CD14-positive monocyte (primary cell): ENCODE results near the gene CSNK1E. TPM values are rescaled to one million over a fixed set of nuclear protein-coding genes. Genes with fewer than 3 reads are reported as not detected.

Experiments used
- DNase-seq, 3 donors: peaks; one replicate each; pipeline ENCODE4 v3.0.0-alpha.2; 2011 to 2022
- H2AFZ ChIP-seq: 2 replicates; pipeline ENCODE4 v1.6.0; 2012; ENCODE audit warnings: mild to moderate bottlenecking, low read depth, low read length, inconsistent platforms; ENCODE audit not compliant: insufficient read depth, poor library complexity, severe bottlenecking
- H3K27ac ChIP-seq, 2 donors: 1 replicate in 1 of 2; 2 replicates in 1 of 2; pipeline ENCODE4 v1.5.1; 2012 to 2013; ENCODE audit warnings: low read length in 2 of 2, control low read depth in 1 of 2, inconsistent platforms in 1 of 2, low read depth in 1 of 2, mild to moderate bottlenecking in 1 of 2
- H3K27me3 ChIP-seq, 2 donors: one replicate each; pipeline versions ENCODE4 v1.6.0 to v1.6.1; 2011 to 2013; ENCODE audit warnings: low read length in 2 of 2; ENCODE audit not compliant: control insufficient read depth in 2 of 2, insufficient read depth in 2 of 2
- H3K36me3 ChIP-seq, 2 donors: replicated peaks in 1 of 2; 1 replicate in 1 of 2; 2 replicates in 1 of 2; pipeline versions ENCODE4 v1.5.1 to v1.6.1; 2012 to 2013; ENCODE audit warnings: low read length in 2 of 2, control low read depth in 1 of 2, inconsistent platforms in 1 of 2, mild to moderate bottlenecking in 1 of 2; ENCODE audit not compliant: insufficient read depth in 2 of 2, control insufficient read depth in 1 of 2
- H3K4me1 ChIP-seq, 2 donors: 1 replicate in 1 of 2; 2 replicates in 1 of 2; pipeline versions ENCODE4 v1.5.1 to v1.6.1; 2012 to 2013; ENCODE audit warnings: low read length in 2 of 2, control low read depth in 1 of 2, inconsistent platforms in 1 of 2, mild to moderate bottlenecking in 1 of 2, moderate library complexity in 1 of 2; ENCODE audit not compliant: insufficient read depth in 2 of 2, control insufficient read depth in 1 of 2
- H3K4me2 ChIP-seq: replicated peaks from 2 replicates; pipeline ENCODE3; 2012; ENCODE audit warnings: low read length, moderate library complexity, mild to moderate bottlenecking; ENCODE audit not compliant: poor library complexity, severe bottlenecking; ENCODE audit errors: extremely low read depth
- H3K4me3 ChIP-seq, 3 experiments: fragments of 200-600 bp in 1 of 3; sonication (generic) in 1 of 3; replicated peaks in 1 of 3; 1 replicate in 2 of 3; 2 replicates in 1 of 3; pipeline ENCODE4 v1.5.1; 2011 to 2013; ENCODE audit warnings: low read length in 3 of 3, mild to moderate bottlenecking in 3 of 3, control low read depth in 2 of 3, low read depth in 2 of 3, inconsistent platforms in 1 of 3, moderate library complexity in 1 of 3
- H3K79me2 ChIP-seq: 2 replicates; pipeline ENCODE4 v1.6.0; 2012; ENCODE audit warnings: mild to moderate bottlenecking, control low read depth, inconsistent platforms, low read length, moderate library complexity; ENCODE audit not compliant: insufficient read depth
- H3K9ac ChIP-seq: 2 replicates; pipeline ENCODE4 v1.6.0; 2017; ENCODE audit warnings: low read length, mild to moderate bottlenecking; ENCODE audit not compliant: insufficient read depth, poor library complexity, severe bottlenecking
- H3K9me3 ChIP-seq, 2 donors: replicated peaks in 1 of 2; 1 replicate in 1 of 2; 2 replicates in 1 of 2; pipeline versions ENCODE4 v1.5.1 to v1.6.1; 2012 to 2013; ENCODE audit warnings: low read length in 2 of 2, control low read depth in 1 of 2; ENCODE audit not compliant: control insufficient read depth in 1 of 2, insufficient read depth in 1 of 2
- H4K20me1 ChIP-seq: 2 replicates; pipeline ENCODE4 v1.6.0; 2012; ENCODE audit warnings: mild to moderate bottlenecking, low read length, control low read depth, moderate library complexity; ENCODE audit not compliant: insufficient read depth
- H3K27ac Mint-ChIP-seq, 7 donors: one replicate each; pipeline ENCODE4 v1.8.0; 2020; ENCODE audit warnings: mild to moderate bottlenecking in 7 of 7, mixed read lengths in 7 of 7, moderate library complexity in 6 of 7, inconsistent platforms in 2 of 7
- H3K27me3 Mint-ChIP-seq, 3 donors: one replicate each; pipeline ENCODE4 v1.8.0; 2021 to 2022; ENCODE audit warnings: low read depth in 3 of 3, mild to moderate bottlenecking in 3 of 3, mixed read lengths in 3 of 3, moderate library complexity in 3 of 3, inconsistent platforms in 1 of 3
- H3K36me3 Mint-ChIP-seq, 2 donors: one replicate each; pipeline ENCODE4 v1.8.0; 2020; ENCODE audit warnings: mixed read lengths in 2 of 2, inconsistent platforms in 1 of 2, mild to moderate bottlenecking in 1 of 2
- H3K4me1 Mint-ChIP-seq: one replicate; pipeline ENCODE4 v1.8.0; 2020; ENCODE audit warnings: mild to moderate bottlenecking, mixed read lengths
- H3K4me3 Mint-ChIP-seq, 2 donors: one replicate each; pipeline ENCODE4 v1.8.0; 2020; ENCODE audit warnings: mild to moderate bottlenecking in 2 of 2, mixed read lengths in 2 of 2, moderate library complexity in 1 of 2
- H3K9me3 Mint-ChIP-seq, 7 donors: one replicate each; pipeline ENCODE4 v1.8.0; 2020 to 2022; ENCODE audit warnings: mixed read lengths in 7 of 7, mild to moderate bottlenecking in 6 of 7, moderate library complexity in 6 of 7, inconsistent platforms in 2 of 7
- CTCF ChIP-seq: fragments of 200-600 bp; IDR thresholded peaks from one replicate; pipeline ENCODE4 v1.8.0; 2022; ENCODE audit warnings: antibody characterized with exemption, mild to moderate bottlenecking
- WGBS: methylation state at CpG from one replicate; pipeline ENCODE4 v1.1.5; 2013; ENCODE audit warnings: missing lambda C conversion rate; ENCODE audit not compliant: insufficient coverage; 5-methylcytosine and 5-hydroxymethylcytosine counted together
- intact Hi-C, 2 donors: fragments of 100-400 bp; cut with micrococcal nuclease; formaldehyde crosslinking; loops; one replicate each; pipeline versions ENCODE4 v1.15.0 to v1.15.1; 2023
- polyA plus RNA-seq, 3 donors: library from polyadenylated mRNA; depleted of rRNA in 1 of 3; unstranded in 2 of 3; stranded (reverse) in 1 of 3; fragments of 300-500 nt in 2 of 3; fragments of >200 nt in 1 of 3; fragmentation: Illumina TruSeq in 2 of 3; gene quantifications; 1 replicate in 2 of 3; 2 replicates in 1 of 3; pipeline ENCODE4 v1.2.3, GENCODE V29; 2012 to 2021

CSNK1E gene
- polyA plus RNA-seq, 3 donors: 1.9 to 44.7 (median 3.1) TPM

GRCh38 chr22:38338772-38339379 is 21.6 kb upstream of the CSNK1E start:
- H3K4me1 ChIP-seq: peaks cover 21 to 31% of the 10 kb centered on the region in 2 donors
- no peak overlapping the region for H3K9ac ChIP-seq
- peaks cover 0 to 2% of the 10 kb centered on the region in 2 donors for H3K36me3 Mint-ChIP-seq
- peaks cover 20% of the 10 kb centered on the region for H3K4me1 Mint-ChIP-seq
- no peaks in the 10 kb centered on the region for H3K9me3 ChIP-seq
- peaks cover 29 to 42% (median 31%) of the 10 kb centered on the region in 3 donors for H3K27me3 Mint-ChIP-seq
- no peaks in the 10 kb centered on the region for H3K79me2 ChIP-seq
- WGBS: 100% methylated on average over 2 of the region's 4 CpGs
- no peak overlapping the region for H3K27ac Mint-ChIP-seq
- H3K4me3 Mint-ChIP-seq: peak overlapping the region in 1 of 2 donors; percentile 7
- H3K36me3 ChIP-seq: no peaks in the 10 kb centered on the region
- no peak overlapping the region for H3K27ac ChIP-seq
- DNase-seq: no peak
- H3K4me3 ChIP-seq: no peak overlapping the region
- peaks cover 6 to 18% of the 10 kb centered on the region in 2 donors for H3K27me3 ChIP-seq
- intact Hi-C loops: no loop called here
- TF ChIP-seq CTCF: no peak
- H4K20me1 ChIP-seq: no peaks in the 10 kb centered on the region
- no peak overlapping the region for H3K4me2 ChIP-seq
- no peak overlapping the region for H2AFZ ChIP-seq
- peaks cover 0 to 13% (median 2%) of the 10 kb centered on the region in 7 donors for H3K9me3 Mint-ChIP-seq

- peaks cover 0 to 5% (median 0%) of the 10 kb centered on the region in 7 donors for H3K9me3 Mint-ChIP-seq
- peaks cover 16 to 23% of the 10 kb centered on the region in 2 donors for H3K4me1 ChIP-seq
- TF ChIP-seq CTCF: no peak
- intact Hi-C loops: no loop called here
- H4K20me1 ChIP-seq: no peaks in the 10 kb centered on the region
- H3K27me3 ChIP-seq: peaks cover 6 to 15% of the 10 kb centered on the region in 2 donors
- DNase-seq: no peak
- H3K27me3 Mint-ChIP-seq: peaks cover 22 to 27% (median 25%) of the 10 kb centered on the region in 3 donors
- H3K4me2 ChIP-seq: peak overlapping the region; percentile 92
- H3K27ac Mint-ChIP-seq: peak overlapping the region in 2 of 7 donors; percentile 32 to 53
- H3K4me3 ChIP-seq: peak overlapping the region in 1 of 3 experiments; percentile 74
- peaks cover 0 to 2% of the 10 kb centered on the region in 2 donors for H3K36me3 Mint-ChIP-seq
- H3K9ac ChIP-seq: no peak overlapping the region
- peak overlapping the region; percentile 51 to 83 for H3K4me3 Mint-ChIP-seq
- no peaks in the 10 kb centered on the region for H3K36me3 ChIP-seq
- peak overlapping the region; percentile 74 for H2AFZ ChIP-seq
- WGBS: no CpG with 5 or more reads among the region's 9 CpGs
- H3K79me2 ChIP-seq: no peaks in the 10 kb centered on the region
- no peak overlapping the region for H3K27ac ChIP-seq
- no peaks in the 10 kb centered on the region for H3K9me3 ChIP-seq
- peaks cover 17% of the 10 kb centered on the region for H3K4me1 Mint-ChIP-seq
These were observed 19.5 kb upstream of the CSNK1E start for GRCh38 chr22:38336699-38337098.
